Fibroblast of the aortic adventitia (primary cell): ENCODE results near the gene CUL1. TPM values are rescaled to one million over a fixed set of nuclear protein-coding genes. Genes with fewer than 3 reads are reported as not detected.
A peak's percentile ranks its signal among the peaks of the same experiment; 100 is the strongest.

Source experiments
- DNase-seq: peaks from one replicate; pipeline ENCODE4 v3.0.0-alpha.2; 2010; ENCODE audit warnings: low read depth
- H3K4me3 ChIP-seq: 2 replicates; pipeline ENCODE4 v1.5.1; 2011; ENCODE audit warnings: low read depth, mild to moderate bottlenecking, control low read depth, low read length, moderate library complexity
- CTCF ChIP-seq: IDR thresholded peaks from 2 replicates; pipeline ENCODE4 v1.5.1; 2011; ENCODE audit warnings: mild to moderate bottlenecking, low read length, control low read depth, inconsistent platforms; ENCODE audit not compliant: insufficient read depth
- total RNA-seq: library from RNA; depleted of rRNA; stranded (reverse); fragments of >200 nt; gene quantifications from 2 replicates; pipeline ENCODE4 v1.2.3, GENCODE V29; 2012; ENCODE audit warnings: low replicate concordance

Gene CUL1
- total RNA-seq, 1 donor = 49.0 TPM

GRCh38 chr7:148750442-148751355 is 52.0 kb downstream of the CUL1 start:
- DNase-seq = no peak
- no peak for TF ChIP-seq CTCF
- no peak overlapping the region for H3K4me3 ChIP-seq

GRCh38 chr7:148753224-148753623 is 54.5 kb downstream of the CUL1 start:
- DNase-seq = peak; percentile 6
- no peak for TF ChIP-seq CTCF
- no peak overlapping the region for H3K4me3 ChIP-seq

GRCh38 chr7:148754912-148755311 is 56.2 kb downstream of the CUL1 start:
- DNase-seq = no peak
- H3K4me3 ChIP-seq = no peak overlapping the region
- no peak for TF ChIP-seq CTCF

GRCh38 chr7:148761499-148762278 is 63.0 kb downstream of the CUL1 start:
- no peak for TF ChIP-seq CTCF
- no peak for DNase-seq
- no peak overlapping the region for H3K4me3 ChIP-seq

GRCh38 chr7:148763622-148764021 is 64.9 kb downstream of the CUL1 start:
- peak; percentile 4 for DNase-seq
- TF ChIP-seq CTCF = no peak
- H3K4me3 ChIP-seq = no peak overlapping the region

GRCh38 chr7:148770004-148770403 is 71.3 kb downstream of the CUL1 start:
- no peak overlapping the region for H3K4me3 ChIP-seq
- DNase-seq = no peak

More at GRCh38 chr7:148770004-148770403, 71.3 kb downstream of the CUL1 start:
- TF ChIP-seq CTCF = no peak
